Fibroblast of gingiva (primary cell): ENCODE data around the gene ATL2.
"Not testable (repeated sequence)": the region's sequence is repeated elsewhere in the genome, so short reads cannot be mapped to it uniquely, and the experiment has no call there.

Source experiments
- DNase-seq: peaks from one replicate; pipeline ENCODE4 v3.0.0-alpha.2; 2011; ENCODE audit warnings: low read depth

ATL2 gene

DNA sequence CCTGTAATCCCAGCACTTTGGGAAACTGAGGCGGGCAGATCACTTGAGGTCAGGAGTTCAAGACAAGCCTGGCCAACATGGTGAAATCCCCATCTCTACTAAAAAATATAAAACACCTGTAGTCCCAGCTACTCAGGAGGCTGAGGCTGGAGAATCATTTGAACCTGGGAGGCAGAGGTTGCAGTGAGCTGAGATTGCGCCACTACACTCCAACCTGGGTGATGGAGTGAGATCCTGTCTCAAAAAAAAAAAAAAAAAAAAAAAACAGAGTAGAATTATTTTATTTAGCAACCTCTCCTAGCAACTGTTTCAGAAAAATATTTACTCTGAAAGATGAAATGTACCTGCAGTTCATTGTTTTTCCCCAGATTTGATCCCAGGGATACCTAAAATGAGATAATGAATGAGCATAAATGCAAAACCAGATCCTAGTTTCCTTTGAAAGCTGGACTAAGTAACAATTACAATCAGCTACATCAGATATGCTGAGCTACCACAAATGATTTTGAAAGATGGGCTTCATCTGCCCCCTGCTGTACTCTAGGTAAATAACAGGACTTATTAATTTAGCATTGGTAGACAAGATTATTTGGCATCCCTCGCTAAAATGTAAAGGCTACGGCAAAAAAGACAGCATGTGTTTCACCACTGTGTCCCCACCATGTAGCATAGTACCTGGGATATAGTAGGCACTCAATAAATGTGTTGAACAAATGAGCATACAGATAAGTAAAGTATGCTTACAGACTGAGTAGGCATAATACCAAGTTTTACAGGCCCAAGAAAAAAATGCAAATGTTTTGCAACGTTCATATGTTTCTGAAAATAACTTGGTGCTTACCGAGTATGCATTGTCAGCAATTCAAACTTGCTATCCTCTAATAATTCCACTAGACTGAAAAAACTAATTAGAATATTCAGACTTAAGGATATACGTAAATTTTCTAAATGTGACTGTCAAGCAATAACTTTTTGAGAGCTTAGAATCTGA lies 102.5 kb downstream of the ATL2 start:
- peak; percentile 79 for DNase-seq

DNA sequence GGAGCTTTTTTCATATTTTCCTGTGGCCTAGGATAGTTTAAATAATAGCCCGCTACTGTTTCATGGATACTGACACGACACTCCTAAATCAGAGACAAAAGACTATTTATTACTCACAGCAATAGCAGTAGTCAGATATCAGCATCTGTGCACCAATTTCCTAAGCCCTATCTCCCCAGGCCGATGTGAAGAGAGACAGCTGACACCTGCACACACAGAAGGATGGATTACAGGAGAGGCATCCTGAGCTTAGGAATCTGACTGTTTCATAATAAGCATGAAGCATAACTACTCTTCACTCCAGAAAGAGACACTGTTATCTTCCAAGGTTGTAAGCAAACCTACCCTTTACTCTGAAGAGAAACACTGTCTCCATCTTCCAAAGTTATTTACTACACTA lies 105.4 kb downstream of the ATL2 start:
- DNase-seq = no peak

DNA sequence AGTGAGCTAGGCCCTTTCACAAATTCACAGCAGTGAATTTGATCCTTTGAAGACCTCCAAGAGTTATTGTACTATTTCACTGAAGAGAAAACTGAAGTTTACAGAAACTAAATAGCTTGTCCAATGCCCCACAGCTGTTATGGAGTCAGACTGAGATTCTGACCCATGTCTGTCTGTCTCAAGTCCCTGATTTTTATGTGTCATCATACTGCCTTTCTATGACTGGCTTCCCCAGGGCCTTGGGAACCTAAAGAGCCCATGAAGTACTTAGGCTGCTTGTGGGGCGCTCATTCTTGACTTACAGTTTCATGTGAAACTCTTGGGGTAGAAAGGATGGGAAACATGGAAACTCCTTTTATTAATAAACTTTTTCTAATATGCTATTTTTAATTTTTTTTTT lies 107.7 kb downstream of the ATL2 start:
- no peak for DNase-seq

DNA sequence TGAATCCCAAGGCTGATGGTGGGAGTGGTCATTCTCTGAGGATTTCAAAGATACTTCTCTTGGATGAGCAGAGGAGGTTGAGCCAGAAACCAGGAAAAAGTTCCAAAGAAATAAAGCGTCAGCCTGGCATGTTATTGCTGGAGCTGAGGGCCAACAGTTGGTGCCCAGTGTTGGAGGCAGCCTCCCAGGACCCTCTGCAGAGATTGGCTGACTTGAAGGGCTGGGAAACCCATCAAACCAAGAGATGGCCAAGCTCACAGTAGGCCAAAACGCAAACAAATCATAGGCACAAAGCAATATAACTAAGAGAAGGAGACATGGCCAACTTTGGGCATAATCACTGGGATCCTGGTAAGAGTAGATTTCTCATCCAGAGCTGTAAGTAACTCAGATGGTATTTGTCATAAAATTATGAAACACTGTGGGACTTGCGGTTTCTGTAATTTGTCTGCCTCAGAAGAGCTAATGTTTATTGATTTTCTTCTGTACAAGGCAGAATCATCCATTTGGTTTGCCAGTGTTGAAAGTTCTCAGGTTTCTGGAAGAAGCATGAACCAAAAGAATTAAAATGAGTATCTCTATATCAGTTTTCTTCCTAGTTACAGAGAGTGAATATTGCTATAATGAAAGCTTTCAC lies 108.3 kb downstream of the ATL2 start:
- DNase-seq = peak; percentile 95

DNA sequence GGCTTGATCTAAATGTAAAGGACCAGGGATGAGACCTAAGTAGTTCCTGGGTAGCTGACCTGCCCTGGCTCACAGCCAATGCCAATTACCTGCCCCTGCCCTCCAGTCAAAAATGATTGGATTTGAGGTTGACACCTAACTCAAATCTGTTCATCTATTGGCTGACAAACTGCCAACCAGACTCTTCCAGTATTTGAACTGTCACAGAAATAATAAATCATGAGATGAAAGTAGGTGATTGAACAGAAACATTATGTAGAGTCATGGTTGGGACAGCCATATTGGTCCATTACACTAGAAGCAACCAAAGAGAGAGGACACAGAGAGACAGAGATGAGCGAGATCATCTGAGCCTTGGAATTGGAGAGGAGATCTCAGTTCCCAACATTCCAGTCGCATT lies 109.1 kb downstream of the ATL2 start:
- no peak for DNase-seq

DNA sequence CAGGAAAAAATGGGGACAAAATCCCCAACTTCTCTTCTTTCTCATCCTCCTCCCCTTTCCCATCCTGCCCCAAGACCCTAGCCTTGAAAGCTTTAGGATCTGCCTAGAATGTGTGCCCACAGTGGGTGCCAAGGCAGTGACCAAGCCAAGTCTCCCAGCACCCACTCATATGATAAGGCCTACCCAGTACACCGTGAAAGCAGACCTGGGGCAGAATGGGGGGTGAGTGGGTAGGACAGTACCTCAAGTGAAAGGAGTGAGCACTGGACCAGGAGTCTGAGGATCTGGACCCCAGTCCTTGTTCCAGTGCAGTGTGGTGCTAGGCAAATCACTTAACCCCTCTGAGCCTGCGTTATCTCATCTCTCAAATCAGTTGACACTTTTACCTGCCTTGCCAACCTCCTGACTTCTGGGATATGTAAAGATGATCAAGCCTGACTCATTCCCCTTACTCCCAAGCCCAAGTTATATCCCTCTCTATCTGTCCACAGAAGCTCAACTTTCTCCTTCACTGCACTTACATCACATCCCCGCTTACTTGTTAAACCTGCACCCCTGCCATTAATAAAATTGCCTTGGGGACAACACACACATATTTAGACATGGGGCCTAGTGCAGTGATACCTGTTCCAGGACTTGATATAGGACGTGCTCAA lies 109.7 kb downstream of the ATL2 start:
- no peak for DNase-seq

DNA sequence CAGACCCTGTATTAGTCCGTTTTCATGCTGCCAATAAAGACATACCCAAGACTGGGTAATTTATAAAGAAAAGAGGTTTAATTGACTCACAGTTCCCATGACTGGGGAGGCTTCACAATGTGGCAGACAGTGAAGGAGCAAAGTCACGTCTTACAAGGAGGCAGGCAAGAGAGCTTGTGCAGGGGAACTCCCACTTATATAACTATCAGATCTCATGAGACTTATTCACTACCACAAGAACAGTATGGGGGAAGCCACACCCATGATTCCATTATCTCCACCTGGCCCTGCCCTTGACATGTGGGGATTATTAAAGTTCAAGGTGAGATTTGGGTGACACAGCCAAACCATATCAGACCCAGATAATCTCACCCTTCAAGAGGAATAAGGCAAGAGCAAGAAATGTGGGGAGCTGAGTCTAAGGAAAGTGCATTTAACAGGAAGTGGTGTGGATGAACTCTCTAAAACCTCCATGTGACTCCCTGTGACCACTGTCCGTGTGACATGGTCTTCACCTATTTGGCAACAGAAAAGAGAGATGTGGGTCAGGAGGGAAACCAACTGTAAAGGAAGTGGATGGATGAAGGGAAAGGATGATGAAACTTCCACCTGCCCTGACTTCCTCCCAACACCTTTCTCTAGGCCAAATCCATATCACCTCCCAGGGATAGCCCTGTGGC lies 110.6 kb downstream of the ATL2 start:
- DNase-seq = no peak

DNA sequence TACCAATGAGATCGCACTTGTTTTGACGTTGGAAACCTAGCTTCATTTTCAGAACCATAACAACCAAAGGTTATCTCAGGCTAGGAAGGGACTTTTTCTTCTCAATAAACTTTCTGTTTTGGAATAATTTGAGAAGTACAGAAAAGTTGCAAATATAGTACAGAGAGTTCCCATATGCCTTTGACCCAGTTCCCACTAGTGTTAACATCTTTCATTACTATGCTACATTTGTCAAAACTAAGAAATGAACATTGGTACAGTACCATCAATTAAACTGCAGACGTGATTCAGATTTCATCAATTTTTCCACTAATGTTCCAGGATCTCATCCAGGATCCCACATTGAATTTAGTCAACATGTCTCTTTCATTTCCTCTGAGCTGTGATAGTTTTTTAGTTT lies 111.6 kb downstream of the ATL2 start:
- DNase-seq = peak; percentile 17

DNA sequence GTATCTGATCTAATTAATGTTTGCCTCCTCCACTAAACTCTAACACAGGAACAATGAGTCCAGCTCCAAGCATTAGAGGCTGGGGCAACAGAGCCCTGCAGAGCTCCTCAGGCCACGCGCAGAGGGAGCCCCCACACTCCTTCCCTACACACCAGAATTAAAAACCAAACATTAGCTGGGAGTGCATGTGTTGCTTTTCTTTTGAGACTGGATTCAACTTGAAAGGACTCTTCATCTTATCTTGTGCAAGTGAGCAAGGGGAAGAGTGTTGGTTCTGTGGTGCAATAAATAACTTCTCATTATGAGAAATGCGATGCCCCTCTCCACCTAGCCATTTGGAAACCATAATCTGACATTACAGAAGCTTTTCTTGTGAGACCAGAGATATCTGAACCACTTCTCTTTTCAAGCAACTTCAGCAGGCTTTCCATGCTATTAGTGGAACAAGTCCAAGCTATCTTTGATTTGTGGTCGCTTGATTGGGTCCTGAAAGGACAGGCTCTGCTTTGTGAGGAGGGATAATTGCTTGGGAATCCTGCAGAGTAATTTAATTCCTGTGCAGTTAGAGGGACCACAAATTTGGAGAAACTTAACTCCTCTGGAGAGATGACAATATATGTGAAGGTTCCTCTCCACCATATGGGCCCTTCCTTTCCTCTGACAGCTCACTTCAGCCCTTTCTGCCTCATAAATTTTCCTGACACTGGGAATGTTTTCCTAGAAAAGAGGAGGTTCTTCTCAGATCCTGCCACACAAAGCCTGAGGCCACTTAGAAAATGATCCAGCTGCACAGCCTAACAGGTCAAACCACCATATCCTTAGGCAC lies 112.5 kb downstream of the ATL2 start:
- DNase-seq = no peak

DNA sequence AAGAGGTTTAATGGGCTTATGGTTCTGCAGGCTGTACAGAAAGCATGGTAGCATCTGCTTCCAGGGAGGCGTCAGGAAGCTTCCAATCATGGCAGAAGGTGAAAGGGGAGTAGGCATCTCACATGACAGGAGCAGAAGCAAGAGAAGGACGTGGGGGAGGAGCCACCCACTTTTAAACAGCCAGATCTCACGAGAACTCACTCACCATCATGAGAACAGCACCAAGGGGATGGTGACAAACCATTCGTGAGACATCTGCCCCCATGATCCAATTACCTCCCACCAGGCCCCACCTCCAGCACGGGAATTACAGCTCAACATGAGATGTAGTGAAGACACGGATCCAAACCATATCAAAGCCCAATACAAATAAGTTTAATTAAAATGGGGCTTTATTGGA lies 113.8 kb downstream of the ATL2 start:
- DNase-seq = no peak

DNA sequence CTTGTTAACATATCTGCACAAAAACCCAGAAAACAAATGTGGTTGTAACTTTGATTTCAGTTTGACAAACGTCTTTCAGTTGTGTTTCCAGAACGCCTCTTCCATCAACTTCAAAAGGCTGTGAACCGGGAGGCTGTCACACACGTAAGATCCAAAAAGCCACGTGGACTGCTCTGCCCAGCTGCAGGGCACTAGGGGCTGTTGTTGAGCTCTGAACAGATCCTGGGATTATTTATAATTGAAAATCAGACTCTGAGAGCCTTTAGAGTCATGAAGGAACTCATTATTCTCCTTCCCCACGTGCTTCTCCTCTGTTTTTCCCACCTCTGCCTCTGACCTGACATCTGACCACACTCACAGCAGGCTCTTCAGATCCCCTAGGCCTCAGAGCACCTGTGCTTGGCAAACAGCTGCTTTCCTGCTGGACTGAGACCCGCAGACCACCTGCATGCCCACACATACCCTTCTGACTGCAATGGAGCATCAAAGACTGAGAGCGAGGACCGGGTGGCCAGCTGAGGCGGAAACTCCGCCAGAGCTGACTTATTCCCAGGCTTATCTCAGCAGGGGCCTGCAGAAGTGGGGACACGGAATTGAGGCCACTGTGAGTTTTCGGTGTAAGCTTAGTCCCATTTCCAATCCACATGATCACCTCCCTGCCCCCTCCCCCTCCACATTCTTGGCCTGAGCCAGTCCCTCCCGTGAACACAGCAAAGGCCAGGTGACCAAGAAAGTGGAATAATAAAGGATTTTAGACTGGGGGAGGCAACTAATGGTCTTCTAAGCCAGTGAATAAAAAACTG lies 114.8 kb downstream of the ATL2 start:
- DNase-seq = no peak

DNA sequence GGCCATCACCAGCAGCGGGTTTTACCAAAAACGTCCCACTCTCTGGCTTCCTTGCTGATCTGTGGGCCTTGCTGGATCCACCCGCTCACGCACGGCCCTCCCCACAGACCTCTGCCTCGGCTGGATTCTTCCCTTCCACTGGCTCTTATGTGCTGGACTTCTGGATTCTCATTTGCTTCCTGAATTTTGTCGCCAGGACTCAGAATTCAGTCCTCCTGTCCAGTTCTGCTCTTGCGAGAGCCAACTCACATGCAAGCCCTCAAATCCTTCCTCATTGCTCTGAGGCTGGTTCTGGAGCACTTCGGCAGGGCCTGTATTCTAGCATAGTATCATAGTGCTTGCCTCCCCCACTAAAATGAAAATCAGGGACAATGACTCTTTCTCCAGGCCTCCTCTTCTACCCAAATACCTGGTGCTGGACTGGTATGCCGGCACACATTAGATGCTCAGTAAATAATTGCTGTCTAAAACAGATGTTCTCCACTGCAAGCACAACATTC lies 115.5 kb downstream of the ATL2 start:
- DNase-seq = no peak

DNA sequence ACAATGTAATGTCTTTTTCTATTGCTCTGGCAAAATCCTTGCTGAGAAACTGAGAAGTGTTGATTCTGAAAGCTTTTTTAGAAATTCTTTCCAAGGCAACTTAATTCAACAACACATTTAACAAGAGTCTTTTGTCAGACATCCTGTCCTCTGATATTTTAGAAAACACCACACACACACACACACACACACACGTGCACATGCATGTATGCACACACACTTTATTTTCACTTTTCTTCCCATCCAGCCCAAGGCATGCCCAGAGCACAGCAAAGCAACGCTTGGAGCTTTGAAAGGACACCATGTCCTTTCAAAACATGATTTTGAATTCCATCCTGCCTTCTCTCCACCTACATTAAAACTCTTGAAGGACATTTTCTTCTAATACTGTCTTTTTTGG lies 116.1 kb downstream of the ATL2 start:
- DNase-seq = no peak

DNA sequence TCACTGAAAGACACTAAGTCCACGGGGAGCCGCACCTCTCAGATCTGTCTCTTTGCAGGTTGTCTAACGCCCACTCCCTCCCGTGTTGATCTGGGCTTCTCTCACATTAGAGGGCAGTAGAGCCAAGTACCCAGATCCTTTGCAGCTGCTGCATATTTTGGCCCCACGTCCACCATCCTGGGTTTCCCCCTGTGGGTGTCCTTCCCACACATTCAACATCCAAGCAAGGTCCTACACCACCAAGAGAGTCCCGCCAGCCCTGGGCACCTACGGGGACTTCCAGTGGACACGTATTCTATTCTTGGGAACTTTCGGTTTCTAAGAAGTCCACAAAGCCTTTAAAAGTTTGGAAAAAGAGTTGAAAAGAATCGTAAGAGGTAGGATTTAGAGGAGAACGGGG lies 116.6 kb downstream of the ATL2 start:
- no peak for DNase-seq

DNA sequence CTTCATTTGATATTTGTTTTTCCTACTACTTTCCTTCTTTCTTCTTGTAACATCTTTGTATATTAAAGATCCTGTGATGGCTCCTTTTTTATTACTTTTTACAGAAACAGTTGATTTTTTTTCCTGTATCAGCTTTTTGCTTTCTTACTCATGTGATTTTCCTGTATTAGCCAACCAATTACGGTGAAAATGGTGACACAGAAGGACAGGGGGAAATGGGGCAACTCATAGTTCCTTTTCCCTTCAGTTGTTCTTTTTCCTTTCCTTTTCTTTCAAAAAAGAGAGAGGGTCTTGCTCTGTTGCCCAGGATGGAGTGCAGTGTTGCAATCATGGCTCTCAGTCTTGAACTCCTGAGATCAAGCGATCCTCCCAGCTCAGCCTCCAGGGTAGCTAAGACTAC lies 117.8 kb downstream of the ATL2 start:
- DNase-seq = no peak

DNA sequence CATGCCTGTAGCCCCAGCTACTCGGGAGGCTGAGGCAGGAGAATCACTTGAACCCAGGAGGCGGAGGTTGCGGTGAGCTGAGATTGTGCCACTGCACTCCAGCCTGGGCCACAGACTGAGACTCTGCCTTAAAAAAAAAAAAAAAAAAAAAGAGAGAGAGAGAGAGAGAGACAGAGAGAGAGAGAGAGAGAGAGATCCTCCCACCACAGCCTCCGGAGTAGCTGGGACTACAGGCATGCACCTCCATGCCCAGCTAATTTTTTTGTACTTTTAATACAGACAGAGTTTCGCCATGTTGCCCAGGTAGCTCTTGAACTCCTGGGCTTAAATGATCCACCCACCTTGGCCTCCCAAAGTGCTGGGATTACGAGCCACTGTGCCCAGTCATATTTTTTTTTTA lies 119.4 kb downstream of the ATL2 start:
- DNase-seq = not testable (repeated sequence)

DNA sequence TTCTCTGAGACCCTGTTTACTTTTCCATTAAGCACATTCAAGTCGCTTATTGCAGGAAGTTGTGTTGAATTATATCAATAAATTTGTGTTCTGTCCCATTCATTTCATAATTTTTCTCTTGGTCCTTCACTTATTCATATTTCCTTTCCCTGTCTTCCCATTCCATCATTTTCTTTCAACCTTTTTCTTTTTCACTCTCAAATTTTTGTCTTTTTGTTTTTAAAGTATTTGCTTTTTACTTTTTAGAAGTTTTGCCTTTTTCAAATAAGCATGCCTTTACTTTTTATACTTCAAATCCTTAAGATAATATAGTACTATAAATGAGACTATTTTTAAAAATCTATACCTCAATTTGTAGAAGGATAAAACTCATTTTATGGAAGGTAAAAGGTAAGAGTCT lies 120.5 kb downstream of the ATL2 start:
- no peak for DNase-seq

DNA sequence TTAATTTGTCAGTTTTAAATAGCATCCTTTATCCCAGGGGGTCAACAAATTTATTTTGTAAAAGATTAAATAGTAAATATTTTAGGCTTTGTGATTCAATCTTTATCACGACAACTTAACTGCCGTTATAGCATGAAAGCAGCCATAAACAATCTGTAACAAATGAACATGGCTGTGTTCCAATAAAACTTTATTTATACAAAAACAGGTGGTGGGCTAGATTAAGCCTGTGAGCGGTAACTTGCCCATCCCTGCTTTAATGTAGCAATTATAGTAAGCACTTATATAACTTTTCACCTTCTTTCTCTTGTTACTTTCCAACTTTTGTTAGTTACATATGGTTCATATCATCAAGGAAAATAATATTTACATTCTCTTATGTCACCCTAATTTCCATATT lies 121.9 kb downstream of the ATL2 start:
- no peak for DNase-seq

DNA sequence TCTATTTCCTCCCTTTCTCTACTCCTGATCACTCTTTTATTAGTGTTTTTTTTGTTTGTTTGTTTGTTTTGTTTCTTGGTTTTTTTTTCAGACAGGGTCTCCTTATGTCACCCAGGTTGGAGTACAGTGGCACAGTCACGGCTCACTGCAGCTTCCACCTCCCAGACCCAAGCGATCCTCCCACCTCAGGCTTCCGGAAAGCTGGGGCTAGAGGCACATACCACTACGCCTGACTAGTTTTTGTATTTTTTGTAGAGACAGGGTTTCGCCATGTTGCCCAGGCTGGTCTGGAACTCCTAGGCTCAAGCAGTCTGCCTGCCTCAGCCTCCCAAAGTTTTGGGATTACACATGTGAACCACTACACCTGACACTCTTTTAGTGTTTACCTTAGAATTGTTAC lies 122.3 kb downstream of the ATL2 start:
- DNase-seq = no peak

DNA sequence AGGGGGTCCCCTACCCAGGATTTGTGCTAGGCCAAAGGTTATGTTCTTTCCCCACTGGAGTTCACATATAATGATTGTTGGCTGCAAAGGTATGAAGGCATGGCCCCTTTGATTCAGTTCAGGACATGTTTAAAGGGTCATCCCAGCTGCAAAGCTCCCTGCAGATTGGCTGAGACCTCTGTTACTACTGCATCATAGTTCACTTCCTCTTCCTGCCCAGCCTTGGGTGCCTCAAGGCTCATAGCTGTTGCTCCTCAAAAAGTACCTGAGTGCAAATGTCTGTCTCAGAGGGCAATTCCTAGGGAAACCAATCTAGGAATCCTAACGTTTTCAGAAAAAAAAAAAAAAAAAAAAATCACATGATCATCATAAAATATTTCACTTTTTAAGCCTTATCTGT lies 125.1 kb downstream of the ATL2 start:
- DNase-seq = no peak

DNA sequence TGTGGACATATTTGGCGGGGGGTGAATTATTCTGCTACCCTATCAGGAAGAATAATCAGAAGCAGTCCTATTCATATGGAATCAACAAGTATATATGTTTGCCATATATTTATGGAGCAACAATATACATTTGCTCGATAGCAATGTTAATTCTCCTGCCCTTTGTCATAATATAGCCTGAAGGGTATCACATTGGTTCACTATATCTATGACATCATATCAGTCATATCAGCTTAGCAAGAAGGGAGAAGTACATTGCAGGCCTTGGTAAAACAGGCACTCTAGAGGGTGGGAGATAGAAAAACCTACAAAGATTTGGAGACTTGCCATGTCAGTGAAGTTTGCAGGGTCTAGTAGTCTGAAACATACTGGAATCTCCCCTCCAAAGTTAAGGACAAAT lies 128.4 kb downstream of the ATL2 start:
- no peak for DNase-seq
